Measurements from ENCODE around the gene PSMF1. TPM values are rescaled to one million over a fixed set of nuclear protein-coding genes. Genes with fewer than 3 reads are reported as not detected.

Gene PSMF1
- total RNA-seq, 1 experiment from 2014 or later: 166 TPM

- no peak overlapping the region for H3K4me2 ChIP-seq
- DNase-seq: peak in 1 of 2 experiments; percentile 20
Observed at GRCh38 chr20:1122388-1123315, 4.2 kb downstream of the PSMF1 start.

GRCh38 chr20:1123666-1124065 lies 5.3 kb downstream of the PSMF1 start:
- DNase-seq: no peak
- Histone ChIP-seq H3K9me3 (ENCODE audit: insufficient read depth, low read depth) (no peaks in the 10 kb centered on the region), H3K4me3 (no peak overlapping the region), H3F3A (ENCODE audit: insufficient read depth, low read depth) (peaks cover 4% of the 10 kb centered on the region; the same call in 1 of the 2 replicates), H3K4me1 (replicated peaks; ENCODE audit: insufficient read depth) (peaks cover 24% of the 10 kb centered on the region), H3K36me3 (ENCODE audit: low read depth) (peaks cover 13% of the 10 kb centered on the region), H4K20me1 (ENCODE audit: insufficient read depth) (peaks cover 29% of the 10 kb centered on the region), H3K27ac (no peak overlapping the region), H3K4me2 (no peak overlapping the region), H3K9me2 (ENCODE audit: insufficient read depth) (no peaks in the 10 kb centered on the region), H3K79me2 (ENCODE audit: low read depth) (peaks cover 54% of the 10 kb centered on the region), H3K27me3 (ENCODE audit: insufficient read depth, low read depth) (no peaks in the 10 kb centered on the region), H2AFZ (no peak overlapping the region)
- CTCF ChIA-PET: no interaction called here
- TF ChIP-seq CTCF (conservative IDR thresholded peaks at IDR 0.05) (no peak), EZH2 (IDR thresholded peaks at IDR 0.05; ENCODE audit: low read depth) (no peak)
- POLR2A ChIA-PET (ENCODE audit: unreplicated experiment): no interaction called here
- intact Hi-C loops (cut with micrococcal nuclease; ENCODE audit: unreplicated experiment): no loop called here
- no TSS peak for BruUV-seq (replicated peaks)

More at GRCh38 chr20:1122388-1123315, 4.2 kb downstream of the PSMF1 start:
- Histone ChIP-seq H3K79me2 (ENCODE audit: low read depth) (peaks cover 56% of the 10 kb centered on the region), H3K4me1 (replicated peaks; ENCODE audit: insufficient read depth) (peaks cover 27% of the 10 kb centered on the region), H3K9me3 (ENCODE audit: insufficient read depth, low read depth) (no peaks in the 10 kb centered on the region), H3K27ac (no peak overlapping the region), H3K4me3 (no peak overlapping the region), H2AFZ (no peak overlapping the region), H3K9me2 (ENCODE audit: insufficient read depth) (no peaks in the 10 kb centered on the region), H4K20me1 (ENCODE audit: insufficient read depth) (peaks cover 29% of the 10 kb centered on the region), H3F3A (ENCODE audit: insufficient read depth, low read depth) (peaks cover 4% of the 10 kb centered on the region; the same call in 1 of the 2 replicates), H3K36me3 (ENCODE audit: low read depth) (peaks cover 6% of the 10 kb centered on the region; the same call in 1 of the 2 replicates), H3K27me3 (ENCODE audit: insufficient read depth, low read depth) (no peaks in the 10 kb centered on the region)
- intact Hi-C loops (cut with micrococcal nuclease; ENCODE audit: unreplicated experiment): no loop called here
- POLR2A ChIA-PET (ENCODE audit: unreplicated experiment): no interaction called here
- BruUV-seq (replicated peaks): no TSS peak
- CTCF ChIA-PET: interaction anchor here (0.6 kb wide), 1 partner anchor 1867 kb away, joined by 5 read pairs; no protein-coding TSS in a partner anchor
- TF ChIP-seq CTCF (conservative IDR thresholded peaks at IDR 0.05) (no peak), EZH2 (IDR thresholded peaks at IDR 0.05; ENCODE audit: low read depth) (no peak)

GRCh38 chr20:1124421-1124820 lies 6.0 kb downstream of the PSMF1 start:
- intact Hi-C loops (cut with micrococcal nuclease; ENCODE audit: unreplicated experiment): no loop called here

More at GRCh38 chr20:1124421-1124820, 6.0 kb downstream of the PSMF1 start:
- peaks cover 15% of the 10 kb centered on the region for H3K36me3 ChIP-seq (ENCODE audit: low read depth)
- TF ChIP-seq EZH2 (IDR thresholded peaks at IDR 0.05; ENCODE audit: low read depth) (no peak), CTCF (conservative IDR thresholded peaks at IDR 0.05) (no peak)
- BruUV-seq (replicated peaks): no TSS peak
- H4K20me1 ChIP-seq (ENCODE audit: insufficient read depth): peaks cover 29% of the 10 kb centered on the region
- no peaks in the 10 kb centered on the region for H3K9me2 ChIP-seq (ENCODE audit: insufficient read depth)
- H3K27ac ChIP-seq: no peak overlapping the region
- ChIA-PET CTCF (no interaction called here), POLR2A (ENCODE audit: unreplicated experiment) (interaction anchor here (0.5 kb wide), 1 partner anchor 375 kb away, joined by 3 read pairs; no protein-coding TSS in a partner anchor)
- DNase-seq: no peak
- no peaks in the 10 kb centered on the region for H3K27me3 ChIP-seq (ENCODE audit: insufficient read depth, low read depth)
- H3K4me3 ChIP-seq: no peak overlapping the region
- H3K4me1 ChIP-seq (replicated peaks; ENCODE audit: insufficient read depth): peaks cover 23% of the 10 kb centered on the region
- H3F3A ChIP-seq (ENCODE audit: insufficient read depth, low read depth): peaks cover 4% of the 10 kb centered on the region; the same call in 1 of the 2 replicates
- no peak overlapping the region for H2AFZ ChIP-seq
- no peaks in the 10 kb centered on the region for H3K9me3 ChIP-seq (ENCODE audit: insufficient read depth, low read depth)
- H3K79me2 ChIP-seq (ENCODE audit: low read depth): peaks cover 47% of the 10 kb centered on the region
- H3K4me2 ChIP-seq: no peak overlapping the region

All from PC-9 (cell line).